Mesodermal cell (in vitro differentiated cells): ENCODE data around the gene HCAR2.
A peak's percentile ranks its signal among the peaks of the same experiment; 100 is the strongest.
"Not testable (repeated sequence)": the region's sequence is repeated elsewhere in the genome, so short reads cannot be mapped to it uniquely, and the experiment has no call there.

Source experiments
- H3K27ac ChIP-seq: 2 replicates; pipeline ENCODE4 v1.7.0; 2013; ENCODE audit warnings: mild to moderate bottlenecking, low read depth, low read length, moderate library complexity; ENCODE audit not compliant: severe bottlenecking
- H3K36me3 ChIP-seq: 2 replicates; pipeline ENCODE4 v1.7.1; 2013; ENCODE audit warnings: mild to moderate bottlenecking, low read length, moderate library complexity; ENCODE audit not compliant: control insufficient read depth, insufficient read depth
- H3K4me1 ChIP-seq: one replicate; pipeline ENCODE4 v1.7.1; 2013; ENCODE audit warnings: mild to moderate bottlenecking, low read length; ENCODE audit not compliant: insufficient read depth, control insufficient read depth, poor library complexity, severe bottlenecking
- H3K4me3 ChIP-seq: 2 replicates; pipeline ENCODE4 v1.7.0; 2013; ENCODE audit warnings: low read length, control low read depth, mild to moderate bottlenecking; ENCODE audit not compliant: insufficient read depth, poor library complexity, severe bottlenecking; ENCODE audit errors: extremely low read depth
- H3K9me3 ChIP-seq: 2 replicates; pipeline ENCODE4 v1.7.1; 2013; ENCODE audit warnings: mild to moderate bottlenecking, low read length, moderate library complexity; ENCODE audit not compliant: control insufficient read depth
- WGBS, 2 experiments: methylation state at CpG; one replicate each; pipeline ENCODE4 v1.1.5; 2013; ENCODE audit warnings: missing lambda C conversion rate in 2 of 2; ENCODE audit not compliant: insufficient coverage in 2 of 2; 5-methylcytosine and 5-hydroxymethylcytosine counted together

The HCAR2 gene

GRCh38 chr12:122732170-122732569 is 29.0 kb upstream of the HCAR2 start:
- H3K36me3 ChIP-seq = no peaks in the 10 kb centered on the region
- H3K27ac ChIP-seq = no peak overlapping the region
- H3K4me1 ChIP-seq = peaks cover 9% of the 10 kb centered on the region
- 93 to 100% methylated on average over 2 of the region's 3 CpGs for WGBS, 2 experiments
- H3K4me3 ChIP-seq = no peak overlapping the region
- H3K9me3 ChIP-seq = no peaks in the 10 kb centered on the region

GRCh38 chr12:122730215-122731014 is 27.3 kb upstream of the HCAR2 start, which contains the start of gene HCAR1:
Gene HCAR1, minus strand, starts transcription at chr12:122730844. Its CDS starts 505 bp downstream, at chr12:122730339.
- 91 to 94% methylated on average over 28 to 30 of the region's 32 CpGs for WGBS, 2 experiments
- Histone ChIP-seq H3K4me3 (no peak within 1 kb of the TSS), H3K9me3 (no peaks in the 10 kb centered on the region), H3K36me3 (no peaks in the 10 kb centered on the region), H3K4me1 (peaks cover 12% of the 10 kb centered on the region), H3K27ac (no peak within 1 kb of the TSS)

GRCh38 chr12:122729583-122730214 is 26.5 kb upstream of the HCAR2 start:
- Histone ChIP-seq H3K27ac (no peak overlapping the region), H3K36me3 (no peaks in the 10 kb centered on the region), H3K9me3 (no peaks in the 10 kb centered on the region), H3K4me1 (peaks cover 12% of the 10 kb centered on the region), H3K4me3 (no peak overlapping the region)
- WGBS, 2 experiments = 95% methylated on average over 27 of the region's 27 CpGs

GRCh38 chr12:122726080-122726558 is 23.0 kb upstream of the HCAR2 start:
- Histone ChIP-seq H3K4me3 (no peak overlapping the region), H3K36me3 (no peaks in the 10 kb centered on the region), H3K4me1 (peaks cover 12% of the 10 kb centered on the region), H3K27ac (peak overlapping the region; percentile 50), H3K9me3 (no peaks in the 10 kb centered on the region)
- 29 to 33% methylated on average over 1 of the region's 5 CpGs for WGBS, 2 experiments

- WGBS, 2 experiments = 87 to 93% methylated on average over 3 to 4 of the region's 6 CpGs
- peak overlapping the region; percentile 50 for H3K27ac ChIP-seq
- no peaks in the 10 kb centered on the region for H3K36me3 ChIP-seq
- peaks cover 8% of the 10 kb centered on the region for H3K4me1 ChIP-seq
- no peak overlapping the region for H3K4me3 ChIP-seq
- no peaks in the 10 kb centered on the region for H3K9me3 ChIP-seq
Observed at GRCh38 chr12:122725452-122726079, 22.4 kb upstream of the HCAR2 start.

- no peaks in the 10 kb centered on the region for H3K36me3 ChIP-seq
- H3K4me1 ChIP-seq = peaks cover 4% of the 10 kb centered on the region
- H3K27ac ChIP-seq = no peak overlapping the region
- no peak overlapping the region for H3K4me3 ChIP-seq
- 92 to 94% methylated on average over 10 of the region's 12 CpGs for WGBS, 2 experiments
- H3K9me3 ChIP-seq = no peaks in the 10 kb centered on the region
Observed at GRCh38 chr12:122724641-122725243, 21.6 kb upstream of the HCAR2 start.

GRCh38 chr12:122722387-122722786 is 19.2 kb upstream of the HCAR2 start:
- H3K27ac ChIP-seq = no peak overlapping the region
- no peak overlapping the region for H3K4me3 ChIP-seq
- no CpG with 5 or more reads among the region's 1 CpG for WGBS, 2 experiments
- H3K4me1 ChIP-seq = peaks cover 4% of the 10 kb centered on the region
- no peaks in the 10 kb centered on the region for H3K9me3 ChIP-seq
- H3K36me3 ChIP-seq = no peaks in the 10 kb centered on the region

- H3K36me3 ChIP-seq = no peaks in the 10 kb centered on the region
- WGBS, 2 experiments = 97 to 100% methylated on average over 5 to 7 of the region's 11 CpGs
- H3K4me1 ChIP-seq = peaks cover under 1% of the 10 kb centered on the region
- no peak overlapping the region for H3K27ac ChIP-seq
- H3K9me3 ChIP-seq = no peaks in the 10 kb centered on the region
- H3K4me3 ChIP-seq = no peak overlapping the region
Observed at GRCh38 chr12:122721057-122721545, 17.9 kb upstream of the HCAR2 start.

GRCh38 chr12:122716658-122717057 is 13.5 kb upstream of the HCAR2 start, which contains the start of gene HCAR3:
Gene HCAR3, minus strand, starts transcription at chr12:122716811. Its CDS starts 74 bp downstream, at chr12:122716737.
- H3K36me3 ChIP-seq, H3K4me3 ChIP-seq, H3K4me1 ChIP-seq, H3K27ac ChIP-seq, H3K9me3 ChIP-seq: not testable (repeated sequence)
- WGBS, 2 experiments = 93 to 95% methylated on average over 3 to 4 of the region's 10 CpGs

GRCh38 chr12:122715211-122715610 is 12.1 kb upstream of the HCAR2 start:
- not testable (repeated sequence) for H3K9me3 ChIP-seq, H3K4me1 ChIP-seq, H3K27ac ChIP-seq, H3K4me3 ChIP-seq, H3K36me3 ChIP-seq
- 93 to 97% methylated on average over 4 to 6 of the region's 6 CpGs for WGBS, 2 experiments
